Lower leg skin (tissue), 4 donors: Measurements from ENCODE around the gene SRMS. TPM values are rescaled to one million over a fixed set of nuclear protein-coding genes. Genes with fewer than 3 reads are reported as not detected.
"Not testable (repeated sequence)": the region's sequence is repeated elsewhere in the genome, so short reads cannot be mapped to it uniquely, and the experiment has no call there.

ENCODE experiments used
- DNase-seq, 2 donors: peaks; one replicate each; pipeline ENCODE4 v3.0.0-alpha.2; 2019; ENCODE audit warnings: low spot score in 2 of 2
- H3K4me3 ChIP-seq: fragments of 200-600 bp; sonication (generic); 2 replicates; pipeline ENCODE4 v1.5.1; 2017; ENCODE audit warnings: mild to moderate bottlenecking, low read depth; ENCODE audit not compliant: poor library complexity, severe bottlenecking
- POLR2A ChIP-seq, 2 donors: fragments of 450-650 bp; IDR thresholded peaks; one replicate each; pipeline ENCODE4 v1.6.1; 2016 to 2017; ENCODE audit warnings: antibody characterized with exemption in 2 of 2, mild to moderate bottlenecking in 1 of 2, moderate library complexity in 1 of 2
- WGBS, 2 donors: methylation state at CpG; one replicate each; pipeline ENCODE4 v1.1.5; 2018; 5-methylcytosine and 5-hydroxymethylcytosine counted together
- intact Hi-C: fragments of 100-400 bp; cut with DNase I; formaldehyde crosslinking; loops from one replicate; pipeline ENCODE4 v1.15.0; 2023; ENCODE audit warnings: low total_unique reads
- total RNA-seq, 4 donors: library from RNA; depleted of rRNA; stranded (reverse); fragments of >200 nt; gene quantifications; one replicate each; pipeline ENCODE4 v1.1.0, GENCODE V29; 2016
- TF ChIP-seq, protein P1 (sequence below), 3 donors: fragments of 450-650 bp; IDR thresholded peaks; one replicate each; pipeline ENCODE4 v1.5.1; 2016; ENCODE audit warnings: antibody characterized with exemption in 3 of 3, mild to moderate bottlenecking in 3 of 3, moderate library complexity in 2 of 3

SRMS gene
- total RNA-seq, 4 donors from 2014 or later = 0.16 to 0.59 (median 0.37) TPM; not detected in 1

GRCh38 chr20:63520504-63520933 is 27.0 kb downstream of the SRMS start, which contains the start of gene PPDPF:
PPDPF (plus strand) TSS chr20:63520765; CDS start chr20:63521309, 544 bp downstream.
- peak; percentile 71 to 96 for DNase-seq
- 0 to 1% methylated on average over 10 to 37 of the region's 64 CpGs for WGBS, 2 donors
- intact Hi-C loops = no loop called here
- H3K4me3 ChIP-seq = peak within 1 kb of the TSS; percentile 78
- peak in 1 of 2 donors; percentile 95 for TF ChIP-seq POLR2A (IDR thresholded peaks at IDR 0.05)
- TF ChIP-seq, protein P1, sequence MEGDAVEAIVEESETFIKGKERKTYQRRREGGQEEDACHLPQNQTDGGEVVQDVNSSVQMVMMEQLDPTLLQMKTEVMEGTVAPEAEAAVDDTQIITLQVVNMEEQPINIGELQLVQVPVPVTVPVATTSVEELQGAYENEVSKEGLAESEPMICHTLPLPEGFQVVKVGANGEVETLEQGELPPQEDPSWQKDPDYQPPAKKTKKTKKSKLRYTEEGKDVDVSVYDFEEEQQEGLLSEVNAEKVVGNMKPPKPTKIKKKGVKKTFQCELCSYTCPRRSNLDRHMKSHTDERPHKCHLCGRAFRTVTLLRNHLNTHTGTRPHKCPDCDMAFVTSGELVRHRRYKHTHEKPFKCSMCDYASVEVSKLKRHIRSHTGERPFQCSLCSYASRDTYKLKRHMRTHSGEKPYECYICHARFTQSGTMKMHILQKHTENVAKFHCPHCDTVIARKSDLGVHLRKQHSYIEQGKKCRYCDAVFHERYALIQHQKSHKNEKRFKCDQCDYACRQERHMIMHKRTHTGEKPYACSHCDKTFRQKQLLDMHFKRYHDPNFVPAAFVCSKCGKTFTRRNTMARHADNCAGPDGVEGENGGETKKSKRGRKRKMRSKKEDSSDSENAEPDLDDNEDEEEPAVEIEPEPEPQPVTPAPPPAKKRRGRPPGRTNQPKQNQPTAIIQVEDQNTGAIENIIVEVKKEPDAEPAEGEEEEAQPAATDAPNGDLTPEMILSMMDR (IDR thresholded peaks at IDR 0.05) = no peak

- intact Hi-C loops = no loop called here
- TF ChIP-seq, protein P1 (IDR thresholded peaks at IDR 0.05) = no peak
- TF ChIP-seq POLR2A (IDR thresholded peaks at IDR 0.05) = no peak
- 1 to 3% methylated on average over 32 to 54 of the region's 72 CpGs for WGBS, 2 donors
- DNase-seq = peak in 1 of 2 donors; percentile 60
- peak overlapping the region; percentile 63 for H3K4me3 ChIP-seq
Measured at GRCh38 chr20:63519668-63520503, 27.7 kb downstream of the SRMS start.

DNA sequence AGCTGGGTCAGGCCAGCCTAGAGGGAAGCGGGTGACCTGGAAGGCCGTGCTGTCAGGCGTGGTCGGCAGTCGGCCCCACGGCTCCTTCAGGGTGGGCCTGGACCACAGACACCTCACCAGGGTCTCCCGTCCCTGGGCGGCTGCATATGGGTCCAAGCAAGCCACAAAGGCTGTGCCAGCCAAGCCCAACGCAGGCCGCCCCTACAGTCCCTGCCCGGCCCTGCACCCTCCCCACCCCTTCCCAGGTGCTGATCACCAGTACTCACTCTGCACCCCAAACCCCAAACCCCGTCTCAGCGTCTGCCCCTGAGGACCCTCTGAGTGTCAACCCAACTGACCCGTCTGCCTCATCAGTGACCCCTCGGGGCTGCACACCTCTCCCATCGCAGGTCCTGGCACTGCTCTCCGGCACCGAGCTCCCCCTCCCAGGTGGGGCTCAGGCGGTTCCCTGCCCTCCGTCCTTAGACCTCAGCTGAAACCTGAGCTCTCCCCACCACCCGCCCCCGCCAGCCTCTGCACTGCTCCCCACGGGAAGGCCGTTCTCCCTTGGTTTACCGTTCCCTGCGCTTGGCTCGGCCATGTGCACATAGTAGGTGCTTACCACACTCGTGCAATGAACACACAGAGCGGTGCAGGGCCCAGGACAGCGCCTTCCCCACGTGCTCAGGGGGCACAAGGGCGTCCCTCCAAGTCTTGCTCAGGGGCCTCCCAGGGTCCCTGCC is 28.4 kb downstream of the SRMS start:
- DNase-seq = no peak
- intact Hi-C loops = no loop called here
- 82 to 84% methylated on average over 28 to 30 of the region's 32 CpGs for WGBS, 2 donors

GRCh38 chr20:63518351-63518861 is 29.1 kb downstream of the SRMS start:
- intact Hi-C loops = no loop called here
- H3K4me3 ChIP-seq = no peak overlapping the region
- WGBS, 2 donors = 87 to 88% methylated on average over 13 to 17 of the region's 20 CpGs
- DNase-seq = no peak
- no peak for TF ChIP-seq POLR2A (IDR thresholded peaks at IDR 0.05)
- TF ChIP-seq, protein P1 (IDR thresholded peaks at IDR 0.05) = no peak

More for the DNA sequence above, 28.4 kb downstream of the SRMS start:
- TF ChIP-seq POLR2A (IDR thresholded peaks at IDR 0.05) = no peak
- TF ChIP-seq, protein P1 (IDR thresholded peaks at IDR 0.05) = no peak
- H3K4me3 ChIP-seq = no peak overlapping the region

DNA sequence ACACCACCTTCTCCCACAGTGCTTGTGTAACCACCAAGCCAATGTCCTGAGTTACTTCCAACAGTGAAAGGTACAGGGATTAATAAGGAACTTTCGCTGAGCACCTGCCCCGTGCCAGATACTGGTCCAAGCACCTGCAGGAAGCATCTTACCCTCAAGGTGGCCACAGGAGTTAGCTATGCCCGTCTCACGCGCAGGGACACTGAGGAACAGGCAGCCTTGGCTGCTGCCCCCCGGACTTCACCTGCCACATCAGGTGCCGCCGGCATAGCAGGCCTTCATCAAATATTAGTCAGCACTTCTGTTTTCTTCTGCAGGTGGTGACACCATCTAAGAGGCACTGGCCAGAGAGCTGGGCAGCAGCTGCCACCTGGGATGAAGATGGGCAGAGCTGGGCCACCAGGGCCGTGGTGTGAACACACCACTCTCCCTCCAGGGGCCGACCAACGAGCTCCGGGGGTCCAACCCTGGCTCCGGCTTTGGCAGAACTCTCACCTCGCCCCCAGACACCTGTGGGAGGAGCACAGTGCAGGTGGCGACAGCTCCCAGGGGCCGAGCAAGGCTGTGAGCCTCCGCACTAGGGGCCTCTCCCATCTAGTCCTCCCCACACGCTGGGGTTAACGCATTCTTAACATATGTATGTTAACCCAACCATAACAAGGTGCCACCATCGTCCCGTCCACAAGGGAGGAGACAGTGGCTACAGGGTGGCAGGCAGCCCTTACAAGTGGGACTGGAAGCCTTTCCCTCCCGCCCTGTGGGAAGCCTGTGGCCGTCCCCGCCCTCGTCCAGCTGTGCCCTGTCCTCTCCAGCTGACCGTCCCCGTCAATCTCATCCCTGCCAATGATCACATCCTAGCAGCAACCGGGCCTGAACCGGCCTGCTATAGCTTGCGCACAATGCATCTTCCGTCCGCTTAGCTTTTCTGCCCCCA is 29.9 kb downstream of the SRMS start:
- TF ChIP-seq POLR2A (IDR thresholded peaks at IDR 0.05) = no peak
- TF ChIP-seq, protein P1 (IDR thresholded peaks at IDR 0.05) = no peak
- intact Hi-C loops = no loop called here
- H3K4me3 ChIP-seq = no peak overlapping the region
- DNase-seq = no peak
- 89 to 95% methylated on average over 31 to 32 of the region's 32 CpGs for WGBS, 2 donors

DNA sequence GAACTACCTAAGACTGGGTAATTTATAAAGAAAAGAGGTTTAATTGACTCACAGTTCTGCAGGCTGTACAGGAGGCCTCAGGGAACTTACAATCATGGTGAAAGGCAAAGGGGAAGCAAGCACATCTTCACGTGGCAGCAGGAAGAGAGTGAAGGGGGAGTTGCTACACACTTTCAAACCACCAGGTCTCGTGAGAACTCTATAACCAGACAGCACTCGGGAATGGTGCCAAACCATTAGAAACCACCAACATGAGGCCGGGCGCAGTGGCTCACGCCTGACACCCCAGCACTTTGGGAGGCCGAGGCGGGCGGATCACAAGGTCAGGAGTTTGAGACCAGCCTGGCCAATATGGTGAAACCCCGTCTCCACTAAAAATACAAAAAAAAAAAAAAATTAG is 33.0 kb downstream of the SRMS start:
- DNase-seq, intact Hi-C loops, H3K4me3 ChIP-seq: not testable (repeated sequence)
- WGBS, 2 donors = 69 to 72% methylated on average over 10 of the region's 10 CpGs
